Type B pancreatic cell (in vitro differentiated cells): ENCODE data around the gene TTLL8. TPM values are rescaled to one million over a fixed set of nuclear protein-coding genes. Genes with fewer than 3 reads are reported as not detected.
A peak's percentile ranks its signal among the peaks of the same experiment; 100 is the strongest.

Source experiments
- DNase-seq: peaks from one replicate; pipeline ENCODE4 v3.0.0; 2021; ENCODE audit warnings: mixed read lengths; ENCODE audit not compliant: unreplicated experiment; ENCODE audit errors: extremely low spot score
- H3K27ac Mint-ChIP-seq: 2 replicates; pipeline ENCODE4 v1.8.0; 2021; ENCODE audit warnings: mild to moderate bottlenecking, mixed read lengths
- H3K27me3 Mint-ChIP-seq: 2 replicates; pipeline ENCODE4 v1.8.0; 2021; ENCODE audit warnings: mixed read lengths
- H3K36me3 Mint-ChIP-seq: 2 replicates; pipeline ENCODE4 v1.8.0; 2021; ENCODE audit warnings: mixed read lengths
- H3K4me1 Mint-ChIP-seq: one replicate; pipeline ENCODE4 v1.8.0; 2021; ENCODE audit warnings: mixed read lengths; ENCODE audit not compliant: unreplicated experiment
- H3K4me3 Mint-ChIP-seq: 2 replicates; pipeline ENCODE4 v1.8.0; 2021; ENCODE audit warnings: mild to moderate bottlenecking, mixed read lengths
- H3K9me3 Mint-ChIP-seq: 2 replicates; pipeline ENCODE4 v1.8.0; 2021; ENCODE audit warnings: mixed read lengths
- total RNA-seq: library from RNA; stranded (reverse); gene quantifications from 2 replicates; pipeline ENCODE4 v1.2.1, GENCODE V29; 2021; ENCODE audit warnings: low replicate concordance
- TF ChIP-seq, protein P1 (sequence below): fragments of 200-600 bp; sonication (generic); conservative IDR thresholded peaks from 2 replicates; pipeline ENCODE4 v1.5.0; 2021; ENCODE audit warnings: antibody characterized with exemption, mild to moderate bottlenecking

TTLL8 gene
- total RNA-seq, 1 donor from 2014 or later: not detected

DNA sequence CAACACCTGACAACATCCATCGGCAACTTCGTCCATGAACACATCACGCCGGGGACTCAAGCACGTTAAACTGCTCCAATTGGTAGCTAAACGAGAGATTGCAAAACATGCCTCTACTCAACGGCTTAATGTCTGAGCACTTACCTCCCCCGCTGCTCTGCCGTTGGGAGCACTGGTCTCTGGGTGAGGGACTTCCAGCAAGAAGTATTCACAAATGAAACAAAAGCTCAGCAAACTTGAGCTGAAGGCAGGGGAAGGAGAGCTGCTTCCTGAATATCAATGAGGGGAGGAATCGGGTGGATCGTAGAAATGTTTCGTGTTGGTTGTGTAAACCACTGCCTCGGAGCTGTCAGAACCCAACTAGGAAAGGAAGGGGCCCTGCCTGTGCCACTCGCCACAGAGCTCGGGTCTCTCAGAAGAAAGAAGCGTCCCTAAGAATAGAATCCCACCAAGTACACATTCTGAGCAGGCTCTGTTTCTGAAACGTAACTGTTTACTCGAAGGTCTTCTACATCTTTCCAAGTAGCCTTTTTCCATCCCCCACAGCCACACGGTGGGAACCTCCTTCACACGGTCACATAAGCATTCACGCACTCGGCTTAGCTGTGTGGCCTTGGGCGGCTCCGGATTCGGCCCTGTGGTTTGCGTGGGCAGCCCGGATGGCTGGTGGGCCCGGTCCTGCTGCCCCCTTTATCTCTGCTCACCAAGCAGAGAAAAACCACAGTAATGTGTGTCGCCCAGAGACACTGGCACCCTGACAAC lies 27.3 kb upstream of the TTLL8 start, which contains the start of gene MLC1:
Gene MLC1 (minus strand): TSS at position 216 of the 762 bp plus-strand sequence. CDS start 524 bp downstream, outside the sequence.
- Mint-ChIP-seq H3K9me3 (no peaks in the 10 kb centered on the region), H3K4me1 (peaks cover 12% of the 10 kb centered on the region), H3K4me3 (no peak within 1 kb of the TSS), H3K27me3 (peaks cover 13% of the 10 kb centered on the region), H3K36me3 (no peaks in the 10 kb centered on the region), H3K27ac (no peak within 1 kb of the TSS)
- DNase-seq: no peak
- TF ChIP-seq, protein P1, sequence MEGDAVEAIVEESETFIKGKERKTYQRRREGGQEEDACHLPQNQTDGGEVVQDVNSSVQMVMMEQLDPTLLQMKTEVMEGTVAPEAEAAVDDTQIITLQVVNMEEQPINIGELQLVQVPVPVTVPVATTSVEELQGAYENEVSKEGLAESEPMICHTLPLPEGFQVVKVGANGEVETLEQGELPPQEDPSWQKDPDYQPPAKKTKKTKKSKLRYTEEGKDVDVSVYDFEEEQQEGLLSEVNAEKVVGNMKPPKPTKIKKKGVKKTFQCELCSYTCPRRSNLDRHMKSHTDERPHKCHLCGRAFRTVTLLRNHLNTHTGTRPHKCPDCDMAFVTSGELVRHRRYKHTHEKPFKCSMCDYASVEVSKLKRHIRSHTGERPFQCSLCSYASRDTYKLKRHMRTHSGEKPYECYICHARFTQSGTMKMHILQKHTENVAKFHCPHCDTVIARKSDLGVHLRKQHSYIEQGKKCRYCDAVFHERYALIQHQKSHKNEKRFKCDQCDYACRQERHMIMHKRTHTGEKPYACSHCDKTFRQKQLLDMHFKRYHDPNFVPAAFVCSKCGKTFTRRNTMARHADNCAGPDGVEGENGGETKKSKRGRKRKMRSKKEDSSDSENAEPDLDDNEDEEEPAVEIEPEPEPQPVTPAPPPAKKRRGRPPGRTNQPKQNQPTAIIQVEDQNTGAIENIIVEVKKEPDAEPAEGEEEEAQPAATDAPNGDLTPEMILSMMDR: no peak

DNA sequence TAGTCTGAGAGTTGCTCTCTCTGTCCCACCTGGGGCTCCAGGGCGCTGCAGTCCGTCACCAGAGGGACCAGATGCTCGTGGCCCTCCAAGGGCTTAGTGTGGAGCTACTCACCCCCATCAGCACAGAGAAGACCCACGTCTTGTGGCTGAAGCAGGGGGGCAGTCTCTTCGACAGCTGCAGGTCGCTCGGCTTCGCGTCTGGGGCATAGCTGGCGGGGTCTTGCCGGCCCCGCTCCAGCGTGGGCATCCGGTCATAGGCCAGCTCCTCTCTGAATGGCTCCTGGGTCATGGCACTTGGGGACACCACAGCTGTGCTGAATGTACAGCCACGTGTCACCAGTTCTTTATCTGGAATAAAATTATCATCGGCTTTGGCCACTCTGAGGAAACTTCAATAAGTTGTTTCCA lies 26.5 kb upstream of the TTLL8 start:
- Mint-ChIP-seq H3K27ac (no peak overlapping the region), H3K4me3 (no peak overlapping the region), H3K4me1 (peaks cover 12% of the 10 kb centered on the region), H3K36me3 (no peaks in the 10 kb centered on the region), H3K9me3 (no peaks in the 10 kb centered on the region), H3K27me3 (peaks cover 13% of the 10 kb centered on the region)
- TF ChIP-seq, protein P1: no peak
- no peak for DNase-seq

DNA sequence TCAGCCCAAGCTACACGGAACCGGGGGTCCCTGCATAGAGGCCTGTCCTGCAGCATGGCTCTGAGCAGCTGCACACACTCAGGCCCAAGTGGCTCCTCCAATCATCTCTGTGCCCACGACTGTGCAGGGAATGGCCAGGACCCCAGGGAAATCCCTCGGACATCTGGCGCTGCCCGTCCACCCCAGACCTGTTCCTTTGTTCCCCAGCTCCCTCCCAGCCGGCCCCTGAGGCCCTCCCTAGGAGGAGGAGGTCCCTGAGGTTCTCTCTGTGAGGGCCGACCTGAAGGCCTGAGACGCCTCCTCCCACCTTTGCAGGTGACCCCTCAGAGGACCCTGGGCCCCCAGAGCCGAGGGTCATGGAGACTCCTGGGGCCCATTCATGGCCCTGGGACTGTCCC lies 26.0 kb upstream of the TTLL8 start:
- TF ChIP-seq, protein P1: no peak
- DNase-seq: no peak
- H3K27me3 Mint-ChIP-seq: peaks cover 13% of the 10 kb centered on the region
- no peak overlapping the region for H3K27ac Mint-ChIP-seq
- H3K4me1 Mint-ChIP-seq: peaks cover 12% of the 10 kb centered on the region
- no peaks in the 10 kb centered on the region for H3K36me3 Mint-ChIP-seq
- H3K9me3 Mint-ChIP-seq: no peaks in the 10 kb centered on the region
- H3K4me3 Mint-ChIP-seq: no peak overlapping the region

DNA sequence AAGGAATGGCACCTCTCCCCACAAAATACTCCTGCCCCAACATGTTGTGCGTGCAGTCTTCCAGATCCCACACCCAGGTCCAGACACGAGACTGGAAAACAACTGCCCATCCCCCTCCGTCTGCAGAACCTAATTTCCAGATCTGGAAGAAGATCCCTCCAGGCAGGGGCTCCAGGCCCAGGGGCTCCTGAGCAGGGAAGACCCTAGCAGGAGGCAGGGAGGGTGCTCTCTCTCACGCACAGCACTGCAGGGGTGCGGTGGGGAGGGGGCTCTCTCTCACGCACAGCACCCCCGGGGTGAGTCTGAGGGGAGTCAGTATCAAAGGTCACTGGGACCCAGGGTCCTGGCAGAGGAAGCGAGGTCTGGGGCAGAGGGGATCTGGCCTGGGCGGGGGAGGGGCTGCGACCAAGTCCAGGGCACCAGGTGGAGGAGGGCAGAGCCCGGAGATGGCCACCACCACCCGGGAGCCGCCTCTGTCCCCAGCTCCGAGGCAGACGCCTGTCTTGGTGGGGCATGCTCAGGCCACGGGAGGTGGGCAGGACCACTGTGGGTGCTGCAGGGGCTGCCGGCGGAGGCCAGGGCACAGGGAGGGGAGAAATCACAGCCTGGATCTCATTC lies 25.5 kb upstream of the TTLL8 start:
- TF ChIP-seq, protein P1: no peak
- Mint-ChIP-seq H3K36me3 (no peaks in the 10 kb centered on the region), H3K27me3 (peaks cover 13% of the 10 kb centered on the region), H3K4me3 (no peak overlapping the region), H3K4me1 (peaks cover 12% of the 10 kb centered on the region), H3K27ac (peak overlapping the region; percentile 41), H3K9me3 (no peaks in the 10 kb centered on the region)
- no peak for DNase-seq

DNA sequence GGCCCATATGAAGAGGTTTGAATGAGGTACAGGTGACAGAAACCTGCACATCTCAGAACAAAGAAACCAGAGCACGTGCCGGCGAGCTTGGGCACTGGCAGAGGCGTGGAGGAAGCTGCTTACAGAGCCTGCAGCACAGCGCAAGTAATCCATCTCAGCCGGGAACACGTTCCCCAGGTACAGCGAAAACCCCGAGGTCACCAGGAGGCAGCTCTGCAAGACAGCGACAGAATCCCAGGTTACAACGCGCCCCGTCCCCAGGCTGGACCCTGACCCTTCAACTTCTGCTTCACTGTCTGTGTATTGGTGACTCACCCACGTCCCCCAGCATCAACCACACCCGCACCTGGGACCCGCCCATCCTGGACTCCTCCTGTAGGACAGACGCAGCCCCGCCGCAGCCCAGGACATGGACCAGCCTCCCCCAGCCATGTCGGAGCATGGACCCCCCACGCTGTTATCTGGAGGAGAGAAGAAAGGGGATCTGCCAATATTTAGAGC lies 24.9 kb upstream of the TTLL8 start:
- TF ChIP-seq, protein P1: no peak
- Mint-ChIP-seq H3K4me3 (peak overlapping the region; percentile 17), H3K27me3 (peaks cover 13% of the 10 kb centered on the region), H3K4me1 (peaks cover 12% of the 10 kb centered on the region), H3K9me3 (no peaks in the 10 kb centered on the region), H3K36me3 (no peaks in the 10 kb centered on the region), H3K27ac (peak overlapping the region; percentile 41)
- no peak for DNase-seq
